Measurements from ENCODE around the gene ARMC2.

The ARMC2 gene, protein sequence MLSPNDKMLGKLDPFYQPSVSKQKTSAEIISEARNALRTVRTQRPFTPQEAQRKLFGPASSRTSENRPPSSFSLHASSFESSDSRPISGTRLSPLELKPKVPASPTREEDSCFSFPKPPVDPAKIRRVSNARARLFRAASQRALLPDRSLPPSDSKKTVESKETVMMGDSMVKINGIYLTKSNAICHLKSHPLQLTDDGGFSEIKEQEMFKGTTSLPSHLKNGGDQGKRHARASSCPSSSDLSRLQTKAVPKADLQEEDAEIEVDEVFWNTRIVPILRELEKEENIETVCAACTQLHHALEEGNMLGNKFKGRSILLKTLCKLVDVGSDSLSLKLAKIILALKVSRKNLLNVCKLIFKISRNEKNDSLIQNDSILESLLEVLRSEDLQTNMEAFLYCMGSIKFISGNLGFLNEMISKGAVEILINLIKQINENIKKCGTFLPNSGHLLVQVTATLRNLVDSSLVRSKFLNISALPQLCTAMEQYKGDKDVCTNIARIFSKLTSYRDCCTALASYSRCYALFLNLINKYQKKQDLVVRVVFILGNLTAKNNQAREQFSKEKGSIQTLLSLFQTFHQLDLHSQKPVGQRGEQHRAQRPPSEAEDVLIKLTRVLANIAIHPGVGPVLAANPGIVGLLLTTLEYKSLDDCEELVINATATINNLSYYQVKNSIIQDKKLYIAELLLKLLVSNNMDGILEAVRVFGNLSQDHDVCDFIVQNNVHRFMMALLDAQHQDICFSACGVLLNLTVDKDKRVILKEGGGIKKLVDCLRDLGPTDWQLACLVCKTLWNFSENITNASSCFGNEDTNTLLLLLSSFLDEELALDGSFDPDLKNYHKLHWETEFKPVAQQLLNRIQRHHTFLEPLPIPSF

DNA sequence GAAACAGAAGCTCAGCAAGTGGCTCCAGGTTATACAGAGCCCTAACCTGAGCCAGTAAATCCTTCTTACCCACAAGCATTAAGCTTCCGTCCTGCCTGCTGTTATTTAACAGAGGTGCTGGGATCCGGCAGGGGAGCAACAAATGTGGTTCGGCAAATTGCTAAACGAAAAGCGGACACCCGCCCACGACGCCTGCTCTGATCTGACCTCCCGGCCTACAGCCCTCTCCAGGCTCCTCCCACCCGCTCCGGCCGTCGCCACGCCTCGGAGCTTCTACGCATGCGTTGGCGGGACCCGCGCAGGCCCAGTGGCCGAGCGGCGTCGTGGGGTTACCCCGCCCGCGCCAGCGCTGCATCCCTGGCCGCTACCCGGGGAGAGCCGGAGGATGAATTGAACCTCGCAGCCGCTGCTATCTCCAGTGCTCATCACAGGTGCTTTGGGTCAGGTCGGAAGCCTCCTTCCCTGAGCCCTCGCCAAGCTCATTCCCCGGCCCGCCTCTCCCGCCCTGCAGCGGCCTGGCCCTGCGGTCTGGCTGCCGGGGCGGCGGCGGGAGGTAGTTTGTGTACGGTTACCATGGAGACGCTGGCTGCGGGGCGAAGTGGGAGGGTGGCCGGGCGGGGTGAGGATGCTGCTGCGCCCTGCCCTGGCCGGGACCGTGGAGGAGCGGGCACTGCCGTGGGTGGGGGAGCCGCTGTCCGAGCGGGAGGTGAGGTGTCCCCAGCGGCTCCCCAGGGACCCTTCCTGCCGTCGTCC, at the start of gene ARMC2:
TSS of gene ARMC2 (plus strand) at position 307 of the 753 bp plus-strand sequence. CDS start 5,846 bp downstream, outside the sequence.
- Mint-ChIP-seq H3K27me3 (no peaks in the 10 kb centered on the region), H3K27ac (peak within 1 kb of the TSS; percentile 68), H3K4me3 (peak within 1 kb of the TSS; percentile 91), H3K4me1 (peaks cover 23% of the 10 kb centered on the region), H3K9me3 (no peaks in the 10 kb centered on the region), H3K36me3 (no peaks in the 10 kb centered on the region)

GRCh38 chr6:108798670-108799353, 49.4 kb upstream of the ARMC2 start:
- Mint-ChIP-seq H3K4me3 (peak overlapping the region; percentile 80), H3K27ac (no peak overlapping the region), H3K27me3 (no peaks in the 10 kb centered on the region), H3K9me3 (no peaks in the 10 kb centered on the region), H3K4me1 (peaks cover 15% of the 10 kb centered on the region), H3K36me3 (no peaks in the 10 kb centered on the region)

GRCh38 chr6:108799354-108799717, 48.9 kb upstream of the ARMC2 start:
- H3K4me3 Mint-ChIP-seq = no peak overlapping the region
- H3K27me3 Mint-ChIP-seq = no peaks in the 10 kb centered on the region
- H3K4me1 Mint-ChIP-seq = peaks cover 15% of the 10 kb centered on the region
- H3K36me3 Mint-ChIP-seq = no peaks in the 10 kb centered on the region
- H3K9me3 Mint-ChIP-seq = no peaks in the 10 kb centered on the region
- no peak overlapping the region for H3K27ac Mint-ChIP-seq

DNA sequence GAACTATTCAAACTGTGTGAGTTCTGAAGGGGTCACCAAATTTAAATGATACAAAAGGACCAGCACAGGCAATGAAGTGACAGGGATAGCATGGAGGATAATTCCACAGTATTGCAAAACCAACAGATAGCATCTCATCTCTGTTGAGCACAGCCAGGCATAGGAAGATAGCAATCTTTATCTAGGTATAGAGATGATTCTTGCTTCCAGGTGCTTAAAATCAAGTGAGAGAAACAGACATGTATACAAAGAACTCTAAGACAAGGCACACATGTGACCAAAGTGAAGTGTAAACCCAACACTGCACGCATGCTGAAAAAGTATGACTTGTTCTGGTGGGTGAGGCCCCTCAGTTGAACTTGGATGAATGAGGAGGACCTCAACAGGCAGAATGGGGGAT, 48.4 kb upstream of the ARMC2 start:
- H3K9me3 Mint-ChIP-seq = no peaks in the 10 kb centered on the region
- no peak overlapping the region for H3K27ac Mint-ChIP-seq
- no peaks in the 10 kb centered on the region for H3K27me3 Mint-ChIP-seq
- H3K4me1 Mint-ChIP-seq = peaks cover 15% of the 10 kb centered on the region
- no peak overlapping the region for H3K4me3 Mint-ChIP-seq
- no peaks in the 10 kb centered on the region for H3K36me3 Mint-ChIP-seq

DNA sequence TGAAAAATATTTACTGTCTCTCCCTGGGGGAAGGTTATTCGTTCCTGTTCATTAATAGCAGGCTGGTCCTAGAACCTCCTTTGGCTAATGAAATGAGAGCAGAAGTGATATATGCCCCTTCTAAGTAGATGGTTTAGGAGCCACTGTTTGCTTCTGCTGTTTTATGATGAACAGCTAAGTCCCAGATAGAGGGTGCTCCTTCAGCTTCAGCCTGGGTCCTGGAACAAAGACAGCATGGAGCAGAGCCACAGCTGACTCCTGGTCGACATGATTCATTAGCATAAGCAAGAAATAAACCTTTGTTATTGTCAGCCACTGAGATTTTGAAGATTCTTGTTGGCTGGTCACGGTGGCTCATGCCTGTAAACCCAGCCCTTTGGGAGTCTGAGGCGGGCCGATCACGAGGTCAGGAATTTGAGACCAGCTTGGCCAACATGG, 47.8 kb upstream of the ARMC2 start:
- H3K4me1 Mint-ChIP-seq = peaks cover 15% of the 10 kb centered on the region

DNA sequence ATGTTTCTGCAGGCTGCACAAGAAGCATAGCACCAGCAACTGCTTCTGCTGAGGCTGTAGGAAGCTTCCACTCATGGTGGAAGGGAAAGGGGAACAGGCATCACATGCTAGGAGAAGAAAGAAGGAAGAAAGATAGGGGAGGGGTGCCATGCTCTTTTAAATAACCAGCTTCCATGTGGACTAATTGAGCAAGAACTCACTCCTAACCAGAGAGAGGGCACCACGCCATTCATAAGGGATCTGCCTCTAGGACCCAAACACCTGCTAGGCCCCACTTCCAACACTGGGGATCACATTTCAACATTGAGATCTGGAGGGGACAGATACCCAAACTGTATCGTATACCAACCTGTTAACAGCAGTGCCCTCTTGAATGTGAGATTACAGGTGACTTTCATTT, 46.9 kb upstream of the ARMC2 start:
- Mint-ChIP-seq H3K36me3 (no peaks in the 10 kb centered on the region), H3K9me3 (no peaks in the 10 kb centered on the region), H3K4me3 (no peak overlapping the region), H3K27ac (no peak overlapping the region), H3K4me1 (peaks cover 15% of the 10 kb centered on the region), H3K27me3 (no peaks in the 10 kb centered on the region)

More for the DNA sequence above, 47.8 kb upstream of the ARMC2 start:
- no peaks in the 10 kb centered on the region for H3K9me3 Mint-ChIP-seq
- no peak overlapping the region for H3K4me3 Mint-ChIP-seq
- no peak overlapping the region for H3K27ac Mint-ChIP-seq
- H3K36me3 Mint-ChIP-seq = no peaks in the 10 kb centered on the region
- no peaks in the 10 kb centered on the region for H3K27me3 Mint-ChIP-seq

GRCh38 chr6:108803982-108804490, 44.2 kb upstream of the ARMC2 start:
- no peaks in the 10 kb centered on the region for H3K36me3 Mint-ChIP-seq
- no peak overlapping the region for H3K4me3 Mint-ChIP-seq
- no peaks in the 10 kb centered on the region for H3K9me3 Mint-ChIP-seq
- no peak overlapping the region for H3K27ac Mint-ChIP-seq
- H3K4me1 Mint-ChIP-seq = peaks cover under 1% of the 10 kb centered on the region
- no peaks in the 10 kb centered on the region for H3K27me3 Mint-ChIP-seq

DNA sequence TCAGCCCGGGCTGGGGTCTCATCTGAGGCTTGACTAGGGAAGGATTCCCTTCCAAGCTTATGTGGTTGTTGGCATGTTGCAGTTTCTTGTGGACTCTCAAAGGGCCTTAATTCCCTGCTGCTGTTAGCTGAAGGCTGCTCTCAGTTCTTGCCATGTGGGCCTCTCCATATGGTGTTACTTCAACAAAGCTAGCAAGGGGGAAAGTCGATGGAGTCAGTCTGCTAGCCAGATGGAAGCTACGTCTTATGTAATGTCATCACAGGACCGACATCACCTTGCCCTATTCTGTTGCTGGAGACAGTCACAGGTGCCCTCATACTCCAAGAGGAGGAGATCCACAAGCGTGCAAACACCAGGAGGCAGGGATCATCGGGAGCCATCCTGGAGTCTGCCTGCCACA, 43.3 kb upstream of the ARMC2 start:
- no peak overlapping the region for H3K27ac Mint-ChIP-seq
- no peaks in the 10 kb centered on the region for H3K4me1 Mint-ChIP-seq
- no peak overlapping the region for H3K4me3 Mint-ChIP-seq
- H3K36me3 Mint-ChIP-seq = no peaks in the 10 kb centered on the region
- H3K9me3 Mint-ChIP-seq = no peaks in the 10 kb centered on the region
- H3K27me3 Mint-ChIP-seq = no peaks in the 10 kb centered on the region

DNA sequence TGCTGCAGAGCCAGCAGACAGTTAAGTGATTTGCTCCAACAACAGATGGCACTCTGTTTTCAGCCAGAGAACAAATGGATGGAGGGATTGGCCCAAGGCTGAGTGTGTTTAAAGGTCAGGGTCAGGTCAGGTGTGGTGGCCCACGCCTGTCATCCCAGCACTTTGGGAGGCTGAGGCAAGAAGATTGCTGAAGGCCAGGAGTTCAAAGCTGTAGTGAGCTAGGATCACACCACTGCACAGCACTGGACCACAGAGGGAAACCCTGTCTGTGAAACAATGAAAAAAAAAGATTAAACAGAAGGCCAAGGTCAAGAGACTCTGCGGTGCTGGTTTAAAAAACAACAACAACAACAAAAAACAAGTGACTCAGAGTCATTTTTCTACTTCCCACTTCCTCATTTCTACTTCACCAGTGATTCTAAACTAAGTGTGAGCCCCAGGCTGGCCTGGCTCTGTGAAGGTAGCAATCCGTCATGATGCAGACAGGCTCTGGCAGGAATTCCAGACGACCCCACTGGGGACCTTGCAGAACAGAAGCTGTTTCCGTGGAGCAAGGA, 42.5 kb upstream of the ARMC2 start:
- no peaks in the 10 kb centered on the region for H3K36me3 Mint-ChIP-seq
- no peaks in the 10 kb centered on the region for H3K4me1 Mint-ChIP-seq
- H3K27me3 Mint-ChIP-seq = no peaks in the 10 kb centered on the region
- no peak overlapping the region for H3K4me3 Mint-ChIP-seq
- no peak overlapping the region for H3K27ac Mint-ChIP-seq
- H3K9me3 Mint-ChIP-seq = no peaks in the 10 kb centered on the region

DNA sequence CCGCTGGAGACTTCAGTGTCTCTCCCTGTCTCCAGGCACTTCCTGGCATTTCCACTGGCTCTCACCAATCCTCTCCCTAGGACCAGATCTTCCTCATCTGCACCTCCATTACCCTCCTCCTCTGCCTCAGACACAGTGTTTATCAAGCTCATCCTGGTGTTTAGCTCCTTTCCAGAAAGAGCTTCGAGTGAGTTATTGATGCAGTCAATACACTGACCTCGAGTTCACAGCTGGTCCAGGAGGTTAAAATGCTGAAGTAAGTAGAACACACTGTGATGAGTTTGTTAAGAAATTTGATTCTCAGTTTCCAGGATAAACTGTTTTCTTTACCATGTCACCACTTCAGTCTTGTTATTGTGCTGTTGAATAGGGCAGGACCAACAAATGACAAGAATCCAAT, 42.1 kb upstream of the ARMC2 start:
- Mint-ChIP-seq H3K4me1 (no peaks in the 10 kb centered on the region), H3K27me3 (no peaks in the 10 kb centered on the region), H3K4me3 (no peak overlapping the region), H3K9me3 (no peaks in the 10 kb centered on the region), H3K27ac (no peak overlapping the region), H3K36me3 (no peaks in the 10 kb centered on the region)

DNA sequence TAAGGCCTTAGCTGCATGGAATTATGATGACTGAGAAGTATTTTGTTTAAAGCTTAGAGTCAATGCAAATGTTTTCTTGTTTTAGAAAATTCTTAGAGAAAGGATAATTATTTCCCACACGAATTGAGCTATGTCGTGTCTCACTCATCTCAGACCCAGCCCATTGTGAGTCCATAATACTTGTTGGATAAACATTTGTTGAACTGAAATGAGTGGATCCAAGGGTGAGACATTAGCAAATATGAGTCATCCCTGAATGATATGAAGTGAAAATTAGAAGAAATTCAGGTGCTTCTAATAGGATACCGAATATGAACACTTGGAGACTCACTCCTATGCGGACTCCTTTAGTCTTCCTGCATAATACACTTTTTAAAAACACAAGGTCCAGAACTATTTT, 41.6 kb upstream of the ARMC2 start:
- Mint-ChIP-seq H3K36me3 (no peaks in the 10 kb centered on the region), H3K27me3 (no peaks in the 10 kb centered on the region), H3K9me3 (no peaks in the 10 kb centered on the region), H3K4me1 (no peaks in the 10 kb centered on the region), H3K4me3 (no peak overlapping the region), H3K27ac (no peak overlapping the region)

- no peak overlapping the region for H3K27ac Mint-ChIP-seq
- no peaks in the 10 kb centered on the region for H3K9me3 Mint-ChIP-seq
- no peaks in the 10 kb centered on the region for H3K4me1 Mint-ChIP-seq
- no peaks in the 10 kb centered on the region for H3K27me3 Mint-ChIP-seq
- no peak overlapping the region for H3K4me3 Mint-ChIP-seq
- no peaks in the 10 kb centered on the region for H3K36me3 Mint-ChIP-seq
Observed at GRCh38 chr6:108807928-108808327, 40.3 kb upstream of the ARMC2 start.

DNA sequence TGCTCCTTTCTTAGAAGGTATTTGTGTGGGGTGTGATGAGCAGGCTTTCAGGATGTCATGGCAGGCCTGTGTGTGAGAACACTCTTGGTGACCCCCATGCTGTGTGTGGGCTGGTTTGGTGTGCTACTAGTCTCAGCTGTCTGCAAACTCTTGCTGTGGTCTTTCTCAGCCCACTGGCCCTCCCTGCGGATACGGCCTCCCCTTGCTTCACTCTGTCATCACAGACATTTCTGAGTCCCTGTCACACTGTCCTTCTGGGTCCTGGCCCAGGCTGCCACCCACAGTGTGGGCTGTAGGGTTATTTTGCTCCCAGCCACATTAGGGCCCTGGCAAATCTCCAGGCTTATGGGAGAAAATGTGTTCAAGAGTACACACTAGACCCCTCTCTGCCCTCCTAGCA, 39.0 kb upstream of the ARMC2 start:
- Mint-ChIP-seq H3K27ac (no peak overlapping the region), H3K27me3 (no peaks in the 10 kb centered on the region)

DNA sequence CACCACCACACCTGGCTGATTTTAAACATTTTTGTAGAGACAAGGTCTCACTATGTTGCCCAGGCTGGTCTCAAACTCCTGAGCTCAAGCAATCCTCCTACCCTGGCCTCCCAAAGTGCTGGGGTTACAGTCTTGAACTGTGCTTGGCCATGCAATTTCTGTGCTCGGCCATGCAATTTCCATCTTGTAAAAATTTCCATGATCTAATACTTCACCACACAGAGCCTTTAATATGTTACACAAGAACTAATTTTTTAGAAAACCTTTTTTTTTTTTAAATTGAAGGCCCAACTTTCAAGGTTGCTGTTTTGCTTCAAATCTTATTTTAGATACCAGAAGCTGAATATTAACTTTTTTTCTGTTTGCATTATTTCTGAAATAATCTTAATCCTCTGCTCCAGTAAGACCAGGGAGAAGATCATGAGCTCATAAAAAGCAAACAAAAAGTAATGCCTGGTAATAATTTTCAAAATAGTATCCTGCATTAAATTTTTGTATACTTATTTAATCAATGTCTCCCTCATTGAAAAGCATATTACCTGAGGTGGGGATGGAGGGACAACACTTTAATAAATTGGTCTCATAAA, 38.1 kb upstream of the ARMC2 start:
- Mint-ChIP-seq H3K4me1 (no peaks in the 10 kb centered on the region), H3K36me3 (no peaks in the 10 kb centered on the region), H3K27ac (no peak overlapping the region), H3K9me3 (no peaks in the 10 kb centered on the region), H3K4me3 (no peak overlapping the region), H3K27me3 (no peaks in the 10 kb centered on the region)

More for the DNA sequence above, 39.0 kb upstream of the ARMC2 start:
- Mint-ChIP-seq H3K36me3 (no peaks in the 10 kb centered on the region), H3K9me3 (no peaks in the 10 kb centered on the region), H3K4me1 (no peaks in the 10 kb centered on the region), H3K4me3 (no peak overlapping the region)

Measured in activated naive CD4-positive, alpha-beta T cell treated with anti-CD3 and anti-CD28 coated beads, Interleukin-2, amount 50 U/mL, for 24 hours (primary cell).